HEK293T (cell line): ENCODE results near the gene DYNC2LI1.

Experiments
- ARNT ChIP-seq: fragments of 450-650 bp; IDR thresholded peaks from 2 replicates; pipeline ENCODE4 v1.6.1; 2017; ENCODE audit warnings: mild to moderate bottlenecking
- ELF4 ChIP-seq: fragments of 450-650 bp; IDR thresholded peaks from 2 replicates; pipeline ENCODE4 v1.6.1; 2017; ENCODE audit warnings: antibody characterized with exemption
- FOXA1 ChIP-seq: fragments of 450-650 bp; IDR thresholded peaks from 2 replicates; pipeline ENCODE4 v1.6.1; 2016; ENCODE audit warnings: mild to moderate bottlenecking
- FOXM1 ChIP-seq: fragments of 450-650 bp; IDR thresholded peaks from 2 replicates; pipeline ENCODE4 v1.6.1; 2017; ENCODE audit warnings: mild to moderate bottlenecking, borderline replicate concordance
- TARDBP ChIP-seq: fragments of 450-650 bp; IDR thresholded peaks from 2 replicates; pipeline ENCODE4 v1.6.1; 2016

DNA sequence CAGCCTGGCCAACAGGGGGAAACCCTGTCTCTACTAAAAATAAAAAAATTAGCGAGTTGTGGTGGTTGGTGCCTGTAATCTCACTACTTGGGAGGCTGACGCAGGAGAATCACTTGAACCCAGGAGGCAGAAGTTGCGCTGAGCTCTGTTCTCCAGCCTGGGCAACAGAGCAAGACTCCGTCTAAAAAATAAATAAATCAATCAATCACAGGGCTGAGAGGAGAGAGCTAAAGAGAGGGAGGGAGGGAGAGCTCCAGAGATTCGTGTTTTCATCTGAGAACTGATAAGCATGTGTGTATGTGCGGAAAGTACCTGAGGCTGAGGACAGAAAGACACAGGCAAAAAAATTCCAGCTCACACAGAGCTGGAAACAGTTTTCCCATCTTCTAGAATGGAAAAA is 37.2 kb upstream of the DYNC2LI1 start:
- TF ChIP-seq ELF4 (no peak), ARNT (no peak), FOXM1 (no peak), FOXA1 (no peak), TARDBP (no peak)
